ENCODE data around the gene NDUFS8.
A peak's percentile ranks its signal among the peaks of the same experiment; 100 is the strongest.
"Not testable (repeated sequence)": the region's sequence is repeated elsewhere in the genome, so short reads cannot be mapped to it uniquely, and the experiment has no call there.

Gene NDUFS8

DNA sequence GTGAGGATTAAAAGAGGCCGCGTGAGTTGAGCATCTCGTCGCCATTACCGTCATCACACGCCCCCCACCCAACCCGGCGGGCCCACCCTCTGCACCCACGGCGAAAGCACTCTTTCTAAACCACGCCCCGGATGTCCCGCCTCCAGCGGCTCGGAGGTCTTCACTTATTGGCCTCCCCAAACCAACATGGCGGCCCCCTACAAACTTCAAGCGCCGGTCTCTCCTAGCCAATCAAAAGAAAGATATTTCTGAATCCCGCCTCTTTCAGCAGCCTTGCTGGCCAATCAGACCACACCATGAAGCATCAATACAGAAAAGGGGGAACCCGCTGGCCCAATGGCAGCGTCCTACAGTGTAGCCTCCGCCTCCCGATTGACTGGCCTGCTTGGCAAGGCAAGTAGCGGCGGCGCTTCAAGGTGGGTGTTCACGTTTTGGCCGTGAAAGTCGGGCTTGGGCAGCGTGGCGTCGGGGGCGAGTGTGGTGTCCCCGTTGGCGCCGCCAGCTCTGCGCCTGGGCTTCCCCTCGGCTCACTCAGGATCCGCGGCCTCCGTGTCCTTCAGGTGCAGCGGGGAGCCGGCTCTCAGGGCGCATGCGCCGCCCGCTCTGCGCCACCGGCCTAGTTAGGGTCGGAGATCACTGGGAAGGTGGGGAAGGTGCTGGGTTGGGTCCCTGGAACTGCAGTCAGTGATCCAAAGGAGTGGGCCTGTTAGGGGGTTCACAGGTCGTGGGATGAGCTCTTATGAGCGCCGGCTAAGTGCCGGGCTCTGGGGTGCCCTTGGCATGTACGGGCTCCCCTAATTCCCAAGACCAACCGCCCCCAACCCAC, at the start of gene NDUFS8:
NDUFS8 (plus strand) TSS at position 364 of the 826 bp plus-strand sequence. CDS start 1,471 bp downstream, outside the sequence.
- peak; percentile 99 for DNase-seq (ENCODE audit: low read depth)

GRCh38 chr11:67981226-67981625, 49.3 kb upstream of the NDUFS8 start:
- not testable (repeated sequence) for DNase-seq (ENCODE audit: low read depth)

- not testable (repeated sequence) for DNase-seq (ENCODE audit: low read depth)
Observed at GRCh38 chr11:67982255-67982857, 48.1 kb upstream of the NDUFS8 start.

DNA sequence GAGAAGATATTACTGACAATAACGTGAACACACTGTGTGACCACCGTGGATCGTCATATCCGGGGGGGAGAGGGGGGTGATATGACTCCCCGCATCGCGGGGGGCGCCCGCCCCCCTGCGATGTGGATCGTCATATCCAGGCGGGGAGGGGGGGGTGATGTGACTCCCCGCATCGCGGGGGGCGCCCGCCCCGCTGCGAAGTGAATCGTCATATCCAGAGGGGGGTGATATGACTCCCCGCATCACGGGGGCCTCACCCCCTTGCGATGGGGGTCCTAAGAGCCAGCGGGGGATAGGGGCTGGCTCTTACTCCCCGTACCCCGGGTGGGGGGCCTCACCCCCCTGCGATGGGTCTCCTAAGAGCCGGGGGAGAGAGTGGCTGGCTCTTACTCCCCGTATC, 46.5 kb upstream of the NDUFS8 start:
- no peak for DNase-seq (ENCODE audit: low read depth)

GRCh38 chr11:67985302-67985701, 45.2 kb upstream of the NDUFS8 start:
- not testable (repeated sequence) for DNase-seq (ENCODE audit: low read depth)

DNA sequence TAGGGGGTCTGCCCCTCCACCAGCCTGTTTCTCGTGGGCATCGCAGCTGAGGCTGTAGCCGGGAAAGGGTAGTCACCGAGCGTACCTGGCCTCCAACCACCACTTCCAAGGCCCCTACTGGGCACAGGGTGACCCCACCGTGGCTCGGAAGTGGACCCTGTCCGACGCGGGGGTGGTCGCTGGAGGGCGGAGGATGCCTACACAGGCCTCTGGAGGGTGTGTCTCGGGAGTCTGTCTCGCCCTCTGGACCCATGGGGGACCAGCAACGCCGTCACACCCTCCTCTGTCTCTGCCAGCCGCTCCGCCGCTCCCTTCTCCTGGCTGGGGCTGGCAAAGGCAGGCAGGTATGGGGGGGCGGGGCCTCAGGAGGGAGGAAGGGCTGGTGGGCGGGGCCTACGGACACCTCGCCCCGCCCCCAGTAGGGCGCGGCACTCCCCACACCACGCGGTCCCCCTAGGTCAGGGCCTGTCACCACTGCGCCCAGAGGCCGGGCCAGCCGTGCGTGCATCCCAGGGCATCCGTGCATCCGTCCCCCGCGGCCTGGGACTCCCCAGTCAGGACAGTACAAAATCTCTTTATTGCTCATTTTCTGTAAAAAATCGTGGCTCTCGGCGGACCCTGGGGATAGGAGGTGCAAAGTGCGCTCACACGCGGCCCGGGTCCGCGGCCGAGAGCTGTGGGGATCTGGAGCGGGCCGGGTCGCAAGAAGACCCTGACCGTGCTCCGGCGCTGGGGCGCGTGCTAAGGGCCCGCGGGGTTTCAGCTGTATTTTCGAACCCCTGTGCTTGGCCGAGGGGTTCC, 39.7 kb upstream of the NDUFS8 start:
- DNase-seq (ENCODE audit: low read depth), result not testable (repeated sequence)

- not testable (repeated sequence) for DNase-seq (ENCODE audit: low read depth)
Observed at GRCh38 chr11:67991347-67992121, 38.9 kb upstream of the NDUFS8 start.

- DNase-seq (ENCODE audit: low read depth), result not testable (repeated sequence)
Observed at GRCh38 chr11:67993821-67994220, 36.7 kb upstream of the NDUFS8 start.

GRCh38 chr11:67994387-67994786, 36.1 kb upstream of the NDUFS8 start:
- DNase-seq (ENCODE audit: low read depth), result not testable (repeated sequence)

DNA sequence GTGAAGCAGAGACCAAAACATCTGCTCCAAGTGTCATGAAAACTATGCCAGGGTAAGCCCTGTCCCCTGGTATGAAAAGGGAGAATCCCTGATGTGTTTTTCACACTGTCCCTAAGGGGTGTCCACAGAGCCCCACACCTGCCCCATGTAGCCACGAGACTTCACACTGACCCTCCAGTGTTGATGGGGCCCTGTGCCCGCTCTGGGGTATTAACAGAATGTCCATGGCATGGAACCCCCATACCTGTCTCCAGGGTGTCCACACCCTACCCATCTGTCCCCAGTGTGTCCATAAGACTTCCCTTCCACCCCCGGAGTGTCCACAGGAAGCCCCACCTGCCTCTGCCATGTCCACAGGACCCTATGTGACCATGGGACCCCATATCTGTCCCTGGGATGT, 35.4 kb upstream of the NDUFS8 start:
- DNase-seq (ENCODE audit: low read depth), result not testable (repeated sequence)

GRCh38 chr11:67995579-67995978, 34.9 kb upstream of the NDUFS8 start:
- DNase-seq (ENCODE audit: low read depth), result not testable (repeated sequence)

- no peak for DNase-seq (ENCODE audit: low read depth)
Observed at GRCh38 chr11:67996051-67996450, 34.4 kb upstream of the NDUFS8 start.

DNA sequence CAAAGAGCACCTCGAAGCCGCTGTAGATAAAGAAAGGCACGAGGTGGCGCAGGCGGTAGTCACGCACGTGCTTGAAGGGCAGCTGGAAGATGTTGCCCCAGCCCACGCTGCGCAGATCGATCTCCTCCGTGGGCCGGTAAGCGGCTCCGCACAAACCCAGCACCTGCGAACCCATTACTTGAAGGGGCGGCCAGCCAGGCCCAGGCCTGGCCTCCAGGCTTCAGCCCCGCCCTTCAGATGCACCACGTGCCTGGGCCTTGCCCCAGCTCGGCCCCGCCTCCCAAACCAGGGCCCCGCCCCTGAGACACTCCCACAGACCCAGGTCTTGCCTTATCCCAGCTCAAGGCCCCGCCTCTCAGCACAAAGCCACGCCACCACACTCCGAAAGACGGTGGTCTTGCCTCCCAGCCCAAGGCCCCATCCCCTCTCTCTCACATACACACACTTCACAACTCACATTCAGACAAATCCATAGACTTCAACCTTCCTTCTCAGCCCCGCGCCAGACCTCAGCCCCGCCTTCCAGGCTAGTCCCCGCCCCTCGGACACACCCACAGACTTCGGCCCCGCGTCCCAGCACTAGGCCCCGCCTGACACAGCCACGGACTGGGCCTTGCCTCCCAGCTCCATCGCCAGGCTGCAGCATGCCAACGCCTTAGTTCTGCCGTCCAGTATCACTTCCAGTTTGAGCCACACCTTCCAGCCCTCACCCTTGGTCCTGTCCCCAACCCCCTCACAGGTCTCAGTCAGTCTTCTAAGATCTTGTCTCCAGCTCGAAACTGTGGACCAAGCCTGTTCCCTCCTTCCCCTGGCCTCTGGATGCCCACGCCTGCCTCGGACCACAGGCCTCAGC, 33.6 kb upstream of the NDUFS8 start:
- peak; percentile 79 for DNase-seq (ENCODE audit: low read depth)

DNA sequence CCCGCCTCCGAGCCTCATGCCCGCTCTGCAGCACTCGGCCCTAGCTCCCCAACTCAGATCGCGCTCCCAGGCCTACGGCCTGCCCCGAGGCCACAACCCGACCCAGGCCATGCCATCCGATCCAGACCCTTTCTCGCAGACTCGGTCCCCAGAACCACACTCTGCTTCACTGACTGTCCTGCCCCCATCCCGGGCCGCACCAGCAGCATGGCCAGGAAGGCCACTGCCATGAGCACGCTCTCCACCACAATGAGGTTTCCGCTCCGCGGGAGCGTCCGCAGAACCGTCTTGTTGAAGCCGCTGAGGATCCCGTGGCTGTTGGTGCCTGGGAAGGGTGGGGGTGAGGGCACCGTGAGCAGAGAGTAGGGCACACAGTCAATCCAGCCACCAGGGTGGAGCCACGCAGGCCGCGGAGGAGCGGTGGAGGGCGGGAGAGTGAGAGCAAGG, 33.0 kb upstream of the NDUFS8 start:
- no peak for DNase-seq (ENCODE audit: low read depth)

DNA sequence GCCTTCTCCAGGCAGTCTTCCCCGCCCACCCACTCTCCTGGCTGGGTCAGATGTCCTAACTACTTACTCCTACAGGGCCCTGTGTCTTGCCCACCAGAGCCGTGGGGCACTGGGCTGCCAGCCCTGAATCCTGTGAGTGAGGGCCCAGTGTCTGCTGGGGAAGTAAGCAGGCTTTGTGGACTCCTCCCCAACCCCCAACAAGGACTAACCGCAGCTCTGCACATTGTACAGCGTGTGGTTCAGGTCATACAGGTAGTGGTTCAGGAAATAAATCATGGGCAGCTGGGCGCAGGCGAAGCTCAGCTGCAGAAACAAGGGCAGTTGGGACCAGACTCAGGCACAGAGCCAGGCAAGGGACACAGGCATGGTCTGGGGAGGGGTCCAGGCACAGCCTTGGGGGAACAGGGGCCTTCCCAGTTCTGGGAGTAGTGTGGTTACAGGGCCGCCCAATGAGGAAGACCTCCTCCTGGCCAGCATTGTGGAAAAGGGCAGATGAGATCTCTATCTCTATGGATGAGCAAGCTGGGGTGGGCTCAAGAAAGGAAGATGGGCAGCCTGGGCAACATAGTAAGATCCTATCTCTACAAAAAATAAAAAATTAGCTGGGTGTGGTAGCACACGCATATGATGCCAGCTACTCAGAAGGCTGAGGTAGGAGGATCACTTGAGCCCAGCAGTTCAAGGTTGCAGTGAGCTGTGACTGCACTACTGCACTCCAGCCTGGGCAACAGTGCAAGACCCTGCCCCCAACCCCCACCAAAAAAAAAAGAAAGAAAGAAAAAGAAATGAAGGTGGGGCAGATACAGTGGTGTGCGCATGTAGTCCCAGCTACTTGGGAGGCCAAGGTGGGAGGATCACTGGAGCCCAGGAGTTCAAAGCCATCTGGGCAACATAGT, 32.1 kb upstream of the NDUFS8 start:
- no peak for DNase-seq (ENCODE audit: low read depth)

GRCh38 chr11:67999201-67999629, 31.3 kb upstream of the NDUFS8 start:
- DNase-seq (ENCODE audit: low read depth), result no peak

DNA sequence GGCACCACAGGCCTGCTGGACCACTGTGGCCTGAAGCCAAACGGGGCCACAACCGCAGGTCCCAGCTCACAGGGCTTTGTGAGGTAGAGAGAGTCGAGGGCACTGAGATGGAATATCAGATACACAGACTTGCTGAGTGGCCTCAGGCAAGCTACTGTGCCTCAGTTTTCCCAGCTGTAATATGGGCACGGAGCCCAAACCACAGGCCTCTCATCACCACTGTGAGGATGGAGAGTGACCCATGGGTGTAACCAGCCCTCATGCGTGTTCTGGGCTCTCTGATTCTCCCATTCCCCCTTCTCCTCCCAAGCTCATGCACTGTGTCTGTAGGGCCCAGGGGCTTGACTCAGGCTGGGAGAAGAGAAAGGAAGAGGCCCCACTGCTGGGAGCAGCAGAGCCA, 30.8 kb upstream of the NDUFS8 start:
- no peak for DNase-seq (ENCODE audit: low read depth)

GRCh38 chr11:68002575-68002937, 27.9 kb upstream of the NDUFS8 start:
- DNase-seq (ENCODE audit: low read depth), result no peak

DNA sequence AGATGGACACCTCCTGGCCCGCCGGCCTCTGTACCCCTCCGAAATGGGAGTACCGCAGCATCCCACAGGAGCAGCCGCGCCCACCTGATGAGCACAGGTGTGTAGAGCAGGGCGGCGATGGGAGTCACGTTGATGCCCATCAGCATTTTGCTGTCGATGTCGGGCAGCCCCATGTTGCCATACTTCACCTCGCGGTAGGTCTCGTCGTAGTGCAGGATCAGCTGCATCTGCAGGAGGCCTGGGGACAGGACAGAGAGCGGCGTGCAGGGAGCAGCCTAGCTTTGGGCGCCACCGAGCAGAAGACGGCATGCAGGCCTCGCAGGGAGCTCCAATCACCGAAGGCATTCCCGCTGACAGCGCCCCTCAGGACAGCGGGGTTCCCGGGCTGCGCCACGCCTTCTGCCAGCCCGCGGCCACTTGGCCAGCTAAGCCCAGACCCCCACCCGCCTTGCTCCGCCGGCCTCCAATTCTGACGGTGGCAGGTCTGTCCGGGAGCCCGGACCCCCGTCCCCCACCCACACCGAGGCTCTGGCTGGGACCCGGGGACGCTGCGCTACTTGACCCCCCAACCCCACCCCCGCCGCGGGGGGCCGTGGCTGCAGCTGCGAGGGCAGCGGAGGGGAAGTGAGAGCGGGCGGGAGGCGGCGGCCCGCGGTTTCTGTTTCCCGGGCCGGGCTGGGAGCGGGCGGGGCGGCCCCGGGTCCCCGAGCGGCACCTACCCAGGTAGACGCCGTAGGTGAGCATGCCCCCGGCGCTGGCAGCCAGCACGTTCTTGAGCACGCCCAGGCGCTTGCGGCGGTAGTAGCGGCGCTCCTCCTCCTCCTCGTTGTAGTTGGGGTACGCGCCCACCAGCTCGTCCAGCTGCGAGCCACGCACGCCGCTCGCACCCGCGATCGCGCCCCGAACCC, 27.3 kb upstream of the NDUFS8 start:
- DNase-seq (ENCODE audit: low read depth), result no peak

Data from CMK (cell line).